IMR-90 (cell line): ENCODE results near the gene FOXP1. TPM values are rescaled to one million over a fixed set of nuclear protein-coding genes. Genes with fewer than 3 reads are reported as not detected.

Experiments used
- ATAC-seq: fragments of 200-7000 bp; cut with Tn5 transposase; 2 replicates; pipeline ENCODE4 v1.9.1; 2020; ENCODE audit warnings: low read depth, mild to moderate bottlenecking, moderate library complexity
- BruUV-seq: library from RNA; stranded (reverse); fragments of 400-500 nt; replicated peaks from 2 replicates; lab custom pipeline; 2021; lab: Mats Ljungman, UMichigan
- CTCF ChIA-PET: fragments of 300-600 bp; formaldehyde crosslinking; extraction: SDS; loops from one replicate; lab custom pipeline; 2021; ENCODE audit warnings: antibody characterized with exemption; lab: Yijun Ruan, JAX
- POLR2A ChIA-PET: fragments of 300-600 bp; sonication (Branson Sonifier 250); formaldehyde crosslinking; loops from one replicate; lab custom pipeline; 2022; ENCODE audit warnings: antibody characterized with exemption; ENCODE audit not compliant: unreplicated experiment; lab: Charles Lee
- DNase-seq: peaks from one replicate; pipeline ENCODE4 v3.0.0; 2013
- H2AFZ ChIP-seq: replicated peaks from 2 replicates; pipeline ENCODE3; 2013; ENCODE audit warnings: low read length, mild to moderate bottlenecking; ENCODE audit not compliant: poor library complexity
- H2AK5ac ChIP-seq: 2 replicates; pipeline ENCODE4 v1.6.1; 2013; ENCODE audit warnings: low read depth, low read length, inconsistent platforms
- H2AK9ac ChIP-seq: replicated peaks from 2 replicates; pipeline ENCODE3; 2013; ENCODE audit warnings: mild to moderate bottlenecking, low read depth, low read length, moderate library complexity; ENCODE audit not compliant: poor library complexity
- H2BK120ac ChIP-seq: 2 replicates; pipeline ENCODE4 v1.6.1; 2013; ENCODE audit warnings: low read depth, low read length, inconsistent platforms
- H2BK15ac ChIP-seq: 3 replicates; pipeline ENCODE4 v1.6.1; 2013; ENCODE audit warnings: low read depth, low read length, inconsistent platforms
- H2BK20ac ChIP-seq: 2 replicates; pipeline ENCODE4 v1.6.1; 2013; ENCODE audit warnings: low read depth, mild to moderate bottlenecking, inconsistent platforms, low read length, moderate library complexity
- H2BK5ac ChIP-seq: 2 replicates; pipeline ENCODE4 v1.6.1; 2013; ENCODE audit warnings: mild to moderate bottlenecking, low read depth, low read length, inconsistent platforms; ENCODE audit not compliant: poor library complexity, severe bottlenecking
- H3K14ac ChIP-seq: replicated peaks from 2 replicates; pipeline ENCODE4 v1.6.1; 2013; ENCODE audit warnings: low read depth, low read length, inconsistent platforms
- H3K18ac ChIP-seq: 2 replicates; pipeline ENCODE4 v1.6.1; 2013; ENCODE audit warnings: low read depth, low read length, control low read depth
- H3K23ac ChIP-seq: 2 replicates; pipeline ENCODE4 v1.6.1; 2013; ENCODE audit warnings: low read depth, low read length, inconsistent platforms
- H3K27ac ChIP-seq: 2 replicates; pipeline ENCODE4 v1.5.1; 2013; ENCODE audit warnings: mild to moderate bottlenecking, control low read depth, low read length; ENCODE audit not compliant: insufficient read depth
- H3K27me3 ChIP-seq: 2 replicates; pipeline ENCODE4 v1.6.1; 2013; ENCODE audit warnings: low read length; ENCODE audit not compliant: control insufficient read depth, insufficient read depth
- H3K36me3 ChIP-seq: 2 replicates; pipeline ENCODE4 v1.6.1; 2013; ENCODE audit warnings: low read length, mixed read lengths; ENCODE audit not compliant: control insufficient read depth, insufficient read depth
- H3K4ac ChIP-seq: 2 replicates; pipeline ENCODE4 v1.6.1; 2013; ENCODE audit warnings: low read depth, low read length, inconsistent platforms
- H3K4me1 ChIP-seq: 2 replicates; pipeline ENCODE4 v1.6.1; 2013; ENCODE audit warnings: low read length, mixed read lengths; ENCODE audit not compliant: control insufficient read depth, insufficient read depth
- H3K4me2 ChIP-seq: 2 replicates; pipeline ENCODE4 v1.6.1; 2013; ENCODE audit warnings: low read depth, mild to moderate bottlenecking, control low read depth, low read length, moderate library complexity
- H3K4me3 ChIP-seq: 2 replicates; pipeline ENCODE4 v1.5.1; 2013; ENCODE audit warnings: low read depth, mild to moderate bottlenecking, control low read depth, low read length, moderate library complexity; ENCODE audit not compliant: insufficient read depth
- H3K56ac ChIP-seq: 2 replicates; pipeline ENCODE4 v1.6.1; 2013; ENCODE audit warnings: low read length, inconsistent platforms; ENCODE audit not compliant: insufficient read depth; ENCODE audit errors: extremely low read depth
- H3K79me1 ChIP-seq, 2 experiments: 2 replicates each; pipeline ENCODE4 v1.6.1; 2013; ENCODE audit warnings: low read length in 2 of 2, inconsistent platforms in 1 of 2, low read depth in 1 of 2
- H3K9ac ChIP-seq: 2 replicates; pipeline ENCODE4 v1.6.1; 2013; ENCODE audit warnings: low read depth, low read length, control low read depth
- H3K9me1 ChIP-seq: 2 replicates; pipeline ENCODE4 v1.6.1; 2013; ENCODE audit warnings: low read length, inconsistent platforms; ENCODE audit not compliant: insufficient read depth
- H3K9me3 ChIP-seq: 2 replicates; pipeline ENCODE4 v1.6.1; 2013; ENCODE audit warnings: low read length; ENCODE audit not compliant: control insufficient read depth, insufficient read depth
- H4K20me1 ChIP-seq: 2 replicates; pipeline ENCODE4 v1.6.1; 2013; ENCODE audit warnings: low read length, inconsistent platforms; ENCODE audit not compliant: insufficient read depth
- H4K5ac ChIP-seq: 2 replicates; pipeline ENCODE4 v1.6.1; 2013; ENCODE audit warnings: mild to moderate bottlenecking, low read depth, low read length, control low read depth
- H4K8ac ChIP-seq, 2 experiments: 2 replicates each; pipeline ENCODE4 v1.6.1; 2013; ENCODE audit warnings: low read depth in 2 of 2, low read length in 2 of 2, control low read depth in 1 of 2, inconsistent platforms in 1 of 2
- H4K91ac ChIP-seq: 2 replicates; pipeline ENCODE4 v1.6.1; 2013; ENCODE audit warnings: low read depth, low read length, inconsistent platforms; ENCODE audit not compliant: insufficient read depth
- CEBPB ChIP-seq: IDR thresholded peaks from 2 replicates; pipeline ENCODE4 v1.6.1; 2012; ENCODE audit warnings: low read depth, low read length, improper control_type of control experiment
- SMC3 ChIP-seq: fragments of 150-350 bp; IDR thresholded peaks from 2 replicates; pipeline ENCODE4 v1.6.1; 2016; ENCODE audit warnings: low read depth, mild to moderate bottlenecking, antibody characterized with exemption, low read length, moderate library complexity
- WGBS, 2 experiments: methylation state at CpG; one replicate each; pipeline versions ENCODE4 v1.1.5 to v1.1.7; 2013; ENCODE audit warnings: missing lambda C conversion rate in 2 of 2; ENCODE audit not compliant: insufficient read length in 1 of 2; ENCODE audit errors: extremely low coverage in 2 of 2; 5-methylcytosine and 5-hydroxymethylcytosine counted together
- dilution Hi-C: fragments of 300-500 bp; cut with HindIII; formaldehyde crosslinking; loops from one replicate; pipeline ENCODE4 v1.14.3; 2018; ENCODE audit warnings: low sequenced_read_pairs; ENCODE audit not compliant: unreplicated experiment
- in situ Hi-C: fragments of 300-500 bp; cut with MboI; formaldehyde crosslinking; loops from 3 replicates; pipeline ENCODE4 v1.14.3; 2019; ENCODE audit warnings: low sequenced_read_pairs, inconsistent platforms, mixed read lengths
- intact Hi-C: fragments of 100-400 bp; cut with micrococcal nuclease; formaldehyde crosslinking; loops from 2 replicates; pipeline ENCODE4 v1.10.0; 2022
- polyA plus RNA-seq, 3 experiments: library from polyadenylated mRNA; depleted of rRNA; stranded (reverse); fragments of >200 nt; gene quantifications; 2 replicates each; pipeline ENCODE4 v1.2.3, GENCODE V29; 2012; ENCODE audit warnings: low replicate concordance in 1 of 3
- total RNA-seq: library from RNA; depleted of rRNA; stranded (reverse); fragments of >200 nt; gene quantifications from 2 replicates; pipeline ENCODE4 v1.2.3, GENCODE V29; 2012

FOXP1 gene
- total and polyA plus RNA-seq, 2 of the 4 experiments (the other 2 are of a cell fraction), result 37.0 to 132 TPM

GRCh38 chr3:71384837-71385716 lies 198.5 kb downstream of the FOXP1 start:
- ChIA-PET POLR2A (no interaction called here), CTCF (no interaction called here)
- H3K9me1 ChIP-seq, result peaks cover 5% of the 10 kb centered on the region; the same call in 1 of the 2 replicates
- H3K4ac ChIP-seq, result no peak overlapping the region
- H3K27me3 ChIP-seq, result no peaks in the 10 kb centered on the region
- BruUV-seq, result no TSS peak
- H3K4me2 ChIP-seq, result no peak overlapping the region
- H3K4me1 ChIP-seq, result peaks cover 5% of the 10 kb centered on the region
- H2BK20ac ChIP-seq, result no peak overlapping the region
- no CpG with 5 or more reads among the region's 7 CpGs for WGBS, 2 experiments
- H4K91ac ChIP-seq, result no peak overlapping the region
- no peak overlapping the region for H2BK15ac ChIP-seq
- H2AK9ac ChIP-seq, result no peak overlapping the region
- H3K18ac ChIP-seq, result no peak overlapping the region
- H3K27ac ChIP-seq, result no peak overlapping the region
- DNase-seq, result no peak
- no peak for ATAC-seq
- H2BK120ac ChIP-seq, result no peak overlapping the region
- H3K36me3 ChIP-seq, result no peaks in the 10 kb centered on the region
- dilution Hi-C loops (no loop called here), in situ Hi-C loops (no loop called here), intact Hi-C loops (no loop called here)
- no peak overlapping the region for H3K4me3 ChIP-seq
- H4K8ac ChIP-seq, result no peak overlapping the region
- no peaks in the 10 kb centered on the region for H3K9me3 ChIP-seq
- H2AFZ ChIP-seq, result no peak overlapping the region
- no peak overlapping the region for H3K14ac ChIP-seq
- H4K20me1 ChIP-seq, result no peaks in the 10 kb centered on the region
- peaks cover 6 to 23% of the 10 kb centered on the region in 2 experiments; a peak in 3 of 4 replicates for H3K79me1 ChIP-seq
- no peak overlapping the region for H3K56ac ChIP-seq
- no peak overlapping the region for H2AK5ac ChIP-seq
- H3K9ac ChIP-seq, result no peak overlapping the region
- TF ChIP-seq SMC3, result no peak
- TF ChIP-seq CEBPB, result peak; percentile 54; the same call in 1 of the 2 replicates
- H3K23ac ChIP-seq, result 0 out of 2 replicates have a peak overlapping the region, but pooled peaks have one; percentile 0
- no peak overlapping the region for H2BK5ac ChIP-seq
- no peak overlapping the region for H4K5ac ChIP-seq
